Neural cell (in vitro differentiated cells): ENCODE results near the gene USP48. TPM values are rescaled to one million over a fixed set of nuclear protein-coding genes. Genes with fewer than 3 reads are reported as not detected.

Experiments used
- H2AFZ ChIP-seq: fragments of 200-600, 300-800 bp; sonication (generic), shearing (Covaris generic); 2 replicates; pipeline ENCODE4 v1.6.0; 2014; ENCODE audit warnings: low read depth, mild to moderate bottlenecking, antibody characterized with exemption, low read length, moderate library complexity
- H3F3A ChIP-seq: fragments of 200-600 bp; shearing (Covaris generic); 2 replicates; pipeline ENCODE4 v1.6.1; 2016; ENCODE audit warnings: mild to moderate bottlenecking, moderate library complexity, mixed read lengths, antibody characterized with exemption, low read length; ENCODE audit not compliant: insufficient read depth, poor library complexity, severe bottlenecking
- H3K27ac ChIP-seq: fragments of 200-600, 300-800 bp; sonication (generic), shearing (Covaris generic); 2 replicates; pipeline ENCODE4 v1.5.1; 2014; ENCODE audit warnings: mild to moderate bottlenecking, low read length, moderate library complexity
- H3K27me3 ChIP-seq: fragments of 300-800, 200-600 bp; sonication (generic), shearing (Covaris generic); 2 replicates; pipeline ENCODE4 v1.6.0; 2014; ENCODE audit warnings: mild to moderate bottlenecking, low read depth, low read length, moderate library complexity; ENCODE audit not compliant: insufficient read depth
- H3K36me3 ChIP-seq: fragments of 300-800, 200-600 bp; sonication (generic), shearing (Covaris generic); 2 replicates; pipeline ENCODE4 v1.5.1; 2014; ENCODE audit warnings: mild to moderate bottlenecking, antibody characterized with exemption, low read length, moderate library complexity; ENCODE audit not compliant: insufficient read depth
- H3K4me2 ChIP-seq: fragments of 300-800, 200-600 bp; sonication (generic), shearing (Covaris generic); 2 replicates; pipeline ENCODE4 v1.6.0; 2014; ENCODE audit warnings: mild to moderate bottlenecking, low read length
- H3K4me3 ChIP-seq: fragments of 300-800, 200-600 bp; sonication (generic), shearing (Covaris generic); 2 replicates; pipeline ENCODE4 v1.5.1; 2014; ENCODE audit warnings: mild to moderate bottlenecking, low read length, moderate library complexity
- H3K79me2 ChIP-seq: fragments of 200-600 bp; shearing (Covaris generic); replicated peaks from 2 replicates; pipeline ENCODE4 v1.6.0; 2014; ENCODE audit warnings: mild to moderate bottlenecking, low read length, moderate library complexity; ENCODE audit not compliant: insufficient read depth
- H3K9ac ChIP-seq: fragments of 300-800, 200-600 bp; sonication (generic), shearing (Covaris generic); 2 replicates; pipeline ENCODE4 v1.6.1; 2016; ENCODE audit warnings: mild to moderate bottlenecking, low read length, mixed read lengths
- H3K9me2 ChIP-seq: fragments of 200-600 bp; shearing (Covaris generic); 2 replicates; pipeline ENCODE4 v1.6.1; 2016; ENCODE audit warnings: mild to moderate bottlenecking, low read length, mixed read lengths; ENCODE audit not compliant: insufficient read depth
- H3K9me3 ChIP-seq: fragments of 200-600, 300-800 bp; sonication (generic), shearing (Covaris generic); 2 replicates; pipeline ENCODE4 v1.6.1; 2016; ENCODE audit warnings: mild to moderate bottlenecking, mixed run types, low read length, moderate library complexity, mixed read lengths
- H4K20me1 ChIP-seq: fragments of 200-600 bp; shearing (Covaris generic); 2 replicates; pipeline ENCODE4 v1.6.1; 2016; ENCODE audit warnings: mild to moderate bottlenecking, mixed run types; ENCODE audit not compliant: insufficient read depth
- EP300 ChIP-seq: fragments of 450-650 bp; conservative IDR thresholded peaks from 2 replicates; pipeline ENCODE4 v1.6.1; 2014; ENCODE audit warnings: antibody characterized with exemption, mild to moderate bottlenecking, moderate library complexity; ENCODE audit not compliant: poor library complexity, severe bottlenecking
- EZH2 ChIP-seq: fragments of 200-600, 300-800 bp; shearing (Covaris generic), sonication (generic); IDR thresholded peaks from 2 replicates; pipeline ENCODE4 v1.6.1; 2014; ENCODE audit warnings: antibody characterized with exemption, low read length, borderline replicate concordance, mild to moderate bottlenecking; ENCODE audit not compliant: insufficient read depth, poor library complexity, severe bottlenecking
- MXI1 ChIP-seq: fragments of 450-650 bp; conservative IDR thresholded peaks from 2 replicates; pipeline ENCODE4 v1.6.1; 2014; ENCODE audit warnings: antibody characterized with exemption, mild to moderate bottlenecking; ENCODE audit not compliant: poor library complexity, severe bottlenecking
- POLR2AphosphoS5 ChIP-seq: IDR thresholded peaks from 2 replicates; pipeline ENCODE4 v1.6.1; 2012
- RAD21 ChIP-seq: fragments of 450-650 bp; conservative IDR thresholded peaks from 2 replicates; pipeline ENCODE4 v1.6.1; 2014; ENCODE audit warnings: antibody characterized with exemption, mild to moderate bottlenecking, moderate library complexity
- SMC3 ChIP-seq: fragments of 450-650 bp; conservative IDR thresholded peaks from 2 replicates; pipeline ENCODE4 v1.6.1; 2014; ENCODE audit warnings: antibody characterized with exemption, mild to moderate bottlenecking, moderate library complexity; ENCODE audit not compliant: poor library complexity
- TAF1 ChIP-seq: IDR thresholded peaks from 2 replicates; pipeline ENCODE4 v1.6.1; 2012; ENCODE audit warnings: low read depth
- polyA plus RNA-seq: library from polyadenylated mRNA; depleted of rRNA; stranded (reverse); fragments of >200 nt; gene quantifications from 2 replicates; pipeline ENCODE4 v1.2.3, GENCODE V29; 2014
- TF ChIP-seq, protein P1 (sequence below): IDR thresholded peaks from 2 replicates; pipeline ENCODE4 v1.6.1; 2012; ENCODE audit warnings: borderline replicate concordance
- TF ChIP-seq, protein P2 (sequence below): fragments of 450-650 bp; IDR thresholded peaks from 2 replicates; pipeline ENCODE4 v1.5.1; 2014; ENCODE audit warnings: antibody characterized with exemption, mild to moderate bottlenecking, moderate library complexity; ENCODE audit not compliant: poor library complexity, severe bottlenecking

Gene USP48
- polyA plus RNA-seq, 1 donor from 2014 or later, result 67.2 TPM

DNA sequence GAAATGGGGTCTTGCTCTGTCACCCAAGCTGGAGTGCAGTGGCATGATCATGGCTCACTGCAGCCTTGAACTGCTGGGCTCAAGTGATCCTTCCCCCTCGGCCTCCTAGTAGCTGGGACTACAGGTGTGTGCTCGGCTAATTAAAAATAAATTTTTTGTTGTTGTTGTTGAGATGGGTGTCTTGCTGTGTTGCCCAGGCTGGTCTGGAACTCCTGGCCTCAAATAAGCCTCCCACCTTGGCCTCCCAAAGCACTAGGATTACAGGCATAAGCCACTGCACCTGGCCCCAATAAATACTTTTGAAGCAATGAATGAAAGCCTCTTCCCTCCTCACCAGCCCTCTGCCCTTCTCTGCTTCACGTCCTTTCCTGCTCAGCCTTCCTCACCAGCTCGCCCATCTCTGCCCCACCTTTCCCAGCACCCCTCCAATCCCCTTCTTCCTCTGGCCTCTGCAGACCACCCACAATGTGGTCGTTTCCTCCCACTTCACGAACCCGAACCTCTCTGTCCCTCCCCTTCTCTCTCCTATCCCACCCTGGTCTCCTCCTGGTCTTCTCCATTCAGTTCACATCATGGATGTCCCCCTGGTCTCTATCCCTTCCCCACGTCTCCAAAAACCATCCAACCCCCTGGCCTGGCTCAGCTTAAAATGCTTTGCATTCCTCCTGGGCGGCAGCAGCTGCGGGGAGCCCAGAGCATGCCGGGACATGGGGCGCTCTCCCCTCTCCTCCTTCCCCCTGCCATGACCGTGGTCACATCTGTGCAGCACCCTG is 152.2 kb downstream of the USP48 start:
- no peaks in the 10 kb centered on the region for H3K36me3 ChIP-seq
- no peak overlapping the region for H3K27ac ChIP-seq
- TF ChIP-seq, protein P1, sequence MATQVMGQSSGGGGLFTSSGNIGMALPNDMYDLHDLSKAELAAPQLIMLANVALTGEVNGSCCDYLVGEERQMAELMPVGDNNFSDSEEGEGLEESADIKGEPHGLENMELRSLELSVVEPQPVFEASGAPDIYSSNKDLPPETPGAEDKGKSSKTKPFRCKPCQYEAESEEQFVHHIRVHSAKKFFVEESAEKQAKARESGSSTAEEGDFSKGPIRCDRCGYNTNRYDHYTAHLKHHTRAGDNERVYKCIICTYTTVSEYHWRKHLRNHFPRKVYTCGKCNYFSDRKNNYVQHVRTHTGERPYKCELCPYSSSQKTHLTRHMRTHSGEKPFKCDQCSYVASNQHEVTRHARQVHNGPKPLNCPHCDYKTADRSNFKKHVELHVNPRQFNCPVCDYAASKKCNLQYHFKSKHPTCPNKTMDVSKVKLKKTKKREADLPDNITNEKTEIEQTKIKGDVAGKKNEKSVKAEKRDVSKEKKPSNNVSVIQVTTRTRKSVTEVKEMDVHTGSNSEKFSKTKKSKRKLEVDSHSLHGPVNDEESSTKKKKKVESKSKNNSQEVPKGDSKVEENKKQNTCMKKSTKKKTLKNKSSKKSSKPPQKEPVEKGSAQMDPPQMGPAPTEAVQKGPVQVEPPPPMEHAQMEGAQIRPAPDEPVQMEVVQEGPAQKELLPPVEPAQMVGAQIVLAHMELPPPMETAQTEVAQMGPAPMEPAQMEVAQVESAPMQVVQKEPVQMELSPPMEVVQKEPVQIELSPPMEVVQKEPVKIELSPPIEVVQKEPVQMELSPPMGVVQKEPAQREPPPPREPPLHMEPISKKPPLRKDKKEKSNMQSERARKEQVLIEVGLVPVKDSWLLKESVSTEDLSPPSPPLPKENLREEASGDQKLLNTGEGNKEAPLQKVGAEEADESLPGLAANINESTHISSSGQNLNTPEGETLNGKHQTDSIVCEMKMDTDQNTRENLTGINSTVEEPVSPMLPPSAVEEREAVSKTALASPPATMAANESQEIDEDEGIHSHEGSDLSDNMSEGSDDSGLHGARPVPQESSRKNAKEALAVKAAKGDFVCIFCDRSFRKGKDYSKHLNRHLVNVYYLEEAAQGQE, result no peak
- no peaks in the 10 kb centered on the region for H3K79me2 ChIP-seq
- H3K9me3 ChIP-seq, result no peaks in the 10 kb centered on the region
- H3K4me2 ChIP-seq, result no peak overlapping the region
- no peaks in the 10 kb centered on the region for H3K9me2 ChIP-seq
- H3K4me3 ChIP-seq, result no peak overlapping the region
- H3K27me3 ChIP-seq, result no peaks in the 10 kb centered on the region
- no peaks in the 10 kb centered on the region for H3F3A ChIP-seq
- no peak overlapping the region for H3K9ac ChIP-seq
- no peak overlapping the region for H2AFZ ChIP-seq
- H4K20me1 ChIP-seq, result no peaks in the 10 kb centered on the region

DNA sequence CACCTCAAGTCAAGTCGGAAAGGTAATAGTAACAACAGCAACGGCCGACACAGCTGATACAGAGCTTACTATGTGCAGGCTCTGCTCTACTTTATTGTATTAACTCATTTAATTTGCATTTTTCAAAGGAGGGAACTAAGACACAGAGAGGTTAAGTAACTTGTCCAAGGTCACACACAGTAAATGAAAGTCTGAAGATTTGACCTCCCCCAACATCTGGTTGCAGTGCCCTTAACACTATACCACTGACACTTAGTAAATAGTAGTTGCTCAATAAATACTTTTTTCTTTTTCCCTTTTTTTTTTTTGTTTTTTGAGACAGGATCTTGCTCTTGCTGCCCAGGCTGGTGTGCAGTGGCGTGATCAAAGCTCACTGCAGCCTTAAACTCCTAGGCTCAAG is 153.0 kb downstream of the USP48 start:
- H2AFZ ChIP-seq, result no peak overlapping the region
- H3K36me3 ChIP-seq, result no peaks in the 10 kb centered on the region
- no peak for TF ChIP-seq EP300
- no peak for TF ChIP-seq SMC3
- TF ChIP-seq POLR2AphosphoS5, result no peak
- TF ChIP-seq, protein P1, result no peak
- TF ChIP-seq MXI1, result no peak
- no peak for TF ChIP-seq RAD21
- TF ChIP-seq TAF1, result no peak
- TF ChIP-seq EZH2, result no peak
- TF ChIP-seq, protein P2, sequence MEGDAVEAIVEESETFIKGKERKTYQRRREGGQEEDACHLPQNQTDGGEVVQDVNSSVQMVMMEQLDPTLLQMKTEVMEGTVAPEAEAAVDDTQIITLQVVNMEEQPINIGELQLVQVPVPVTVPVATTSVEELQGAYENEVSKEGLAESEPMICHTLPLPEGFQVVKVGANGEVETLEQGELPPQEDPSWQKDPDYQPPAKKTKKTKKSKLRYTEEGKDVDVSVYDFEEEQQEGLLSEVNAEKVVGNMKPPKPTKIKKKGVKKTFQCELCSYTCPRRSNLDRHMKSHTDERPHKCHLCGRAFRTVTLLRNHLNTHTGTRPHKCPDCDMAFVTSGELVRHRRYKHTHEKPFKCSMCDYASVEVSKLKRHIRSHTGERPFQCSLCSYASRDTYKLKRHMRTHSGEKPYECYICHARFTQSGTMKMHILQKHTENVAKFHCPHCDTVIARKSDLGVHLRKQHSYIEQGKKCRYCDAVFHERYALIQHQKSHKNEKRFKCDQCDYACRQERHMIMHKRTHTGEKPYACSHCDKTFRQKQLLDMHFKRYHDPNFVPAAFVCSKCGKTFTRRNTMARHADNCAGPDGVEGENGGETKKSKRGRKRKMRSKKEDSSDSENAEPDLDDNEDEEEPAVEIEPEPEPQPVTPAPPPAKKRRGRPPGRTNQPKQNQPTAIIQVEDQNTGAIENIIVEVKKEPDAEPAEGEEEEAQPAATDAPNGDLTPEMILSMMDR, result no peak
- H3K4me3 ChIP-seq, result no peak overlapping the region
- no peaks in the 10 kb centered on the region for H3K9me2 ChIP-seq
- H3K27me3 ChIP-seq, result no peaks in the 10 kb centered on the region
- H3F3A ChIP-seq, result no peaks in the 10 kb centered on the region
- no peak overlapping the region for H3K4me2 ChIP-seq
- H3K27ac ChIP-seq, result no peak overlapping the region
- no peaks in the 10 kb centered on the region for H4K20me1 ChIP-seq
- H3K9ac ChIP-seq, result no peak overlapping the region
- no peaks in the 10 kb centered on the region for H3K79me2 ChIP-seq
- H3K9me3 ChIP-seq, result no peaks in the 10 kb centered on the region
